AG04449 (cell line): ENCODE results near the gene TNFAIP3.

Experiments used
- CTCF ChIA-PET: fragments of 350-600 bp; formaldehyde crosslinking; extraction: SDS; loops from one replicate; lab custom pipeline; 2021; ENCODE audit warnings: antibody characterized with exemption; lab: Yijun Ruan, JAX
- POLR2A ChIA-PET: fragments of 400-600, 350-600 bp; formaldehyde crosslinking; extraction: SDS; loops from one replicate; lab custom pipeline; 2020; ENCODE audit warnings: antibody characterized with exemption, inconsistent platforms; lab: Yijun Ruan, JAX
- DNase-seq: peaks from one replicate; pipeline ENCODE4 v3.0.0-alpha.2; 2010; ENCODE audit warnings: low read depth, low spot score
- H3K4me3 ChIP-seq: 2 replicates; pipeline ENCODE4 v1.5.1; 2011; ENCODE audit warnings: low read depth, mild to moderate bottlenecking, control low read depth, low read length
- CTCF ChIP-seq: IDR thresholded peaks from one replicate; pipeline ENCODE4 v1.5.1; 2011; ENCODE audit warnings: mild to moderate bottlenecking, moderate library complexity, low read length, control low read depth, inconsistent platforms; ENCODE audit not compliant: insufficient read depth; ENCODE audit errors: missing control alignments

Gene TNFAIP3

GRCh38 chr6:137931849-137932465 is 64.9 kb downstream of the TNFAIP3 start:
- CTCF ChIA-PET = interaction anchor here (0.7 to 1.0 kb wide), 2 partner anchors 13 to 226 kb away, joined by 3 to 5 read pairs; no protein-coding TSS in a partner anchor
- DNase-seq = no peak
- TF ChIP-seq CTCF = no peak
- no peak overlapping the region for H3K4me3 ChIP-seq
- POLR2A ChIA-PET = no interaction called here
